ENCODE data around the gene KDM6A. TPM values are rescaled to one million over a fixed set of nuclear protein-coding genes. Genes with fewer than 3 reads are reported as not detected.

Gene KDM6A
- total and polyA plus RNA-seq, 2 of the 13 experiments (the other 11 are each of a cell fraction or from before 2014, with no cell fraction given), result 16.7 to 18.2 TPM

GRCh38 chrX:44953734-44954502, 80.9 kb downstream of the KDM6A start:
- no TSS peak for BruUV-seq (replicated peaks)
- ATAC-seq, result no peak
- Histone ChIP-seq H3K27ac (ENCODE audit: extremely low read length, insufficient read depth, low read length) (no peak overlapping the region), H4K20me1 (ENCODE audit: insufficient read depth, low read length) (peaks cover 21% of the 10 kb centered on the region; the same call in 1 of the 2 replicates), H3K9ac (ENCODE audit: insufficient read depth, low read depth, low read length) (no peak overlapping the region), H3K4me2 (ENCODE audit: low read depth, low read length) (no peak overlapping the region), H2AFZ (ENCODE audit: low read length) (no peak overlapping the region), H3K27me3 (ENCODE audit: control insufficient read depth in 1 of 2, insufficient read depth in 2 of 2, low read length in 2 of 2) (no peaks in the 10 kb centered on the region), H3K9me3 (ENCODE audit: low read length) (no peaks in the 10 kb centered on the region), H3K4me1 (ENCODE audit: insufficient read depth, low read length) (peaks cover 28% of the 10 kb centered on the region), H3K36me3 (replicated peaks in 1 of 2; ENCODE audit: control insufficient read depth in 1 of 2, insufficient read depth in 2 of 2, low read length in 2 of 2) (no peaks in the 10 kb centered on the region), H3K79me2 (ENCODE audit: insufficient read depth, low read length) (peaks cover 84% of the 10 kb centered on the region), H3K4me3 (replicated peaks in 1 of 3; ENCODE audit: insufficient read depth in 1 of 3, low read depth in 2 of 3, low read length in 3 of 3) (no peak overlapping the region)
- ChIA-PET POLR2A (no interaction called here), CTCF (ENCODE audit: low intra/inter-chr PET ratio, low total read pairs) (no interaction called here)
- 82% methylated on average over 10 of the region's 11 CpGs for WGBS (ENCODE audit: low lambda C conversion rate)
- DNase-seq (ENCODE audit: low spot score), result no peak
- intact Hi-C loops (cut with micrococcal nuclease; ENCODE audit: unreplicated experiment) (no loop called here), in situ Hi-C loops (cut with HindIII; ENCODE audit: extremely low pct_ligation_motif_present, low pct_unique_long_range_greater_than_20kb) (no loop called here)
- no peak for FAIRE-seq
- TF ChIP-seq RNF2 (conservative IDR thresholded peaks at IDR 0.05; ENCODE audit: low read depth), result no peak
- no peak for TF ChIP-seq ZSCAN21 (CRISPR knock-in tag; IDR thresholded peaks at IDR 0.05; ENCODE audit: borderline replicate concordance)
- TF ChIP-seq ZMYM4 (CRISPR knock-in tag; IDR thresholded peaks at IDR 0.05), result 0 out of 2 replicates have a peak, but pooled peaks have one; percentile 36
- no peak for TF ChIP-seq NR2F6 (IDR thresholded peaks at IDR 0.05)
- peak; percentile 27; the same call in 1 of the 2 replicates for TF ChIP-seq NR2F6 (CRISPR knock-in tag; IDR thresholded peaks at IDR 0.05)
- TF ChIP-seq, protein P1, sequence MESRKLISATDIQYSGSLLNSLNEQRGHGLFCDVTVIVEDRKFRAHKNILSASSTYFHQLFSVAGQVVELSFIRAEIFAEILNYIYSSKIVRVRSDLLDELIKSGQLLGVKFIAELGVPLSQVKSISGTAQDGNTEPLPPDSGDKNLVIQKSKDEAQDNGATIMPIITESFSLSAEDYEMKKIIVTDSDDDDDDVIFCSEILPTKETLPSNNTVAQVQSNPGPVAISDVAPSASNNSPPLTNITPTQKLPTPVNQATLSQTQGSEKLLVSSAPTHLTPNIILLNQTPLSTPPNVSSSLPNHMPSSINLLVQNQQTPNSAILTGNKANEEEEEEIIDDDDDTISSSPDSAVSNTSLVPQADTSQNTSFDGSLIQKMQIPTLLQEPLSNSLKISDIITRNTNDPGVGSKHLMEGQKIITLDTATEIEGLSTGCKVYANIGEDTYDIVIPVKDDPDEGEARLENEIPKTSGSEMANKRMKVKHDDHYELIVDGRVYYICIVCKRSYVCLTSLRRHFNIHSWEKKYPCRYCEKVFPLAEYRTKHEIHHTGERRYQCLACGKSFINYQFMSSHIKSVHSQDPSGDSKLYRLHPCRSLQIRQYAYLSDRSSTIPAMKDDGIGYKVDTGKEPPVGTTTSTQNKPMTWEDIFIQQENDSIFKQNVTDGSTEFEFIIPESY (CRISPR knock-in tag; IDR thresholded peaks at IDR 0.05), result peak; percentile 68
- no peak for TF ChIP-seq ZNF234 (CRISPR knock-in tag; conservative IDR thresholded peaks at IDR 0.05)
- no peak for TF ChIP-seq PHF20 (CRISPR knock-in tag; IDR thresholded peaks at IDR 0.05)
- TF ChIP-seq USF2 (IDR thresholded peaks at IDR 0.05; ENCODE audit: low read depth, low read length), result no peak
- no peak for TF ChIP-seq USF2 (CRISPR knock-in tag; IDR thresholded peaks at IDR 0.05; ENCODE audit: borderline replicate concordance)
- no peak for TF ChIP-seq ZNF280D (CRISPR knock-in tag; IDR thresholded peaks at IDR 0.05)
- TF ChIP-seq ZNF598 (CRISPR knock-in tag; IDR thresholded peaks at IDR 0.05; ENCODE audit: borderline replicate concordance), result no peak
- TF ChIP-seq ZNF556 (CRISPR knock-in tag; IDR thresholded peaks at IDR 0.05; ENCODE audit: borderline replicate concordance), result no peak
- no peak for TF ChIP-seq SIX1 (CRISPR knock-in tag; IDR thresholded peaks at IDR 0.05; ENCODE audit: borderline replicate concordance)
- no peak for TF ChIP-seq IKZF5 (CRISPR knock-in tag; IDR thresholded peaks at IDR 0.05)
